Activated naive CD4-positive, alpha-beta T cell treated with anti-CD3 and anti-CD28 coated beads, Interleukin-2, amount 10 ng/mL, durations not matched to agents 7 days and 5 days (primary cell): Measurements from ENCODE around the gene JAG1.
A peak's percentile ranks its signal among the peaks of the same experiment; 100 is the strongest.

Experiments used
- CTCF ChIA-PET: fragments of 350-600 bp; sonication (Branson Sonifier 250); formaldehyde crosslinking; loops from one replicate; lab custom pipeline; 2021; ENCODE audit warnings: antibody characterized with exemption; lab: Charles Lee
- DNase-seq: peaks from one replicate; pipeline ENCODE4 v3.0.0-alpha.2; 2020
- H3K27ac Mint-ChIP-seq: one replicate; pipeline ENCODE4 v1.8.0; 2021; ENCODE audit warnings: mild to moderate bottlenecking, moderate library complexity, mixed read lengths
- H3K27me3 Mint-ChIP-seq: one replicate; pipeline ENCODE4 v1.8.0; 2021; ENCODE audit warnings: mild to moderate bottlenecking, mixed read lengths
- H3K36me3 Mint-ChIP-seq: one replicate; pipeline ENCODE4 v1.8.0; 2021; ENCODE audit warnings: mixed read lengths
- H3K4me1 Mint-ChIP-seq: one replicate; pipeline ENCODE4 v1.8.0; 2021; ENCODE audit warnings: mixed read lengths
- H3K4me3 Mint-ChIP-seq: one replicate; pipeline ENCODE4 v1.8.0; 2021; ENCODE audit warnings: mild to moderate bottlenecking, moderate library complexity, mixed read lengths
- H3K9me3 Mint-ChIP-seq: one replicate; pipeline ENCODE4 v1.8.0; 2021; ENCODE audit warnings: mixed read lengths

The JAG1 gene

GRCh38 chr20:10708351-10709185, 34.8 kb upstream of the JAG1 start:
- no peak overlapping the region for H3K4me3 Mint-ChIP-seq
- H3K9me3 Mint-ChIP-seq: no peaks in the 10 kb centered on the region
- peaks cover 1% of the 10 kb centered on the region for H3K27me3 Mint-ChIP-seq
- no peaks in the 10 kb centered on the region for H3K4me1 Mint-ChIP-seq
- H3K36me3 Mint-ChIP-seq: no peaks in the 10 kb centered on the region
- CTCF ChIA-PET: no interaction called here
- no peak for DNase-seq
- H3K27ac Mint-ChIP-seq: no peak overlapping the region

- Mint-ChIP-seq H3K27me3 (peaks cover 3% of the 10 kb centered on the region), H3K4me3 (no peak overlapping the region), H3K4me1 (no peaks in the 10 kb centered on the region), H3K27ac (no peak overlapping the region), H3K9me3 (no peaks in the 10 kb centered on the region), H3K36me3 (no peaks in the 10 kb centered on the region)
- CTCF ChIA-PET: no interaction called here
- no peak for DNase-seq
Measured at GRCh38 chr20:10707791-10708190, 34.0 kb upstream of the JAG1 start.

- no peak overlapping the region for H3K4me3 Mint-ChIP-seq
- CTCF ChIA-PET: no interaction called here
- H3K36me3 Mint-ChIP-seq: no peaks in the 10 kb centered on the region
- no peaks in the 10 kb centered on the region for H3K9me3 Mint-ChIP-seq
- no peaks in the 10 kb centered on the region for H3K4me1 Mint-ChIP-seq
- DNase-seq: no peak
- no peak overlapping the region for H3K27ac Mint-ChIP-seq
- peaks cover 3% of the 10 kb centered on the region for H3K27me3 Mint-ChIP-seq
Measured at GRCh38 chr20:10707068-10707467, 33.3 kb upstream of the JAG1 start.

DNA sequence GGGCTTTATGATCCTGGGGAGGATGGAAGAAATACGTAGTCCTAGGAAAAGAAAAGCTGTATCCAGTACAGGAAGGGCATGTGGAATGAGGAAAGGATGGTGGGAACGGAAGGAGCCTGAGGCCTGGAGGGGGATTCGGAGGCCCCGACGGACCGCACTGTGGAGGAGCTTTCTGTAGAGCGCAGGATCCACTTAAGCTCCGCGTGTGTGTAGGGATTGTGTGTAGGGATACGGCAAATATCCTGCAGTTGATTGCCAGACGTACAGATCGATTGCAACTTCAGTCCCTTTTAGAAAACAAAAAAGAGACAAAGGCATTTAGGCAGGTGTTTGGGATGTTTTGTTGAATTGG, 32.6 kb upstream of the JAG1 start:
- Mint-ChIP-seq H3K36me3 (no peaks in the 10 kb centered on the region), H3K27me3 (peaks cover 3% of the 10 kb centered on the region), H3K4me1 (no peaks in the 10 kb centered on the region), H3K4me3 (no peak overlapping the region), H3K27ac (no peak overlapping the region), H3K9me3 (no peaks in the 10 kb centered on the region)
- DNase-seq: no peak
- CTCF ChIA-PET: no interaction called here

DNA sequence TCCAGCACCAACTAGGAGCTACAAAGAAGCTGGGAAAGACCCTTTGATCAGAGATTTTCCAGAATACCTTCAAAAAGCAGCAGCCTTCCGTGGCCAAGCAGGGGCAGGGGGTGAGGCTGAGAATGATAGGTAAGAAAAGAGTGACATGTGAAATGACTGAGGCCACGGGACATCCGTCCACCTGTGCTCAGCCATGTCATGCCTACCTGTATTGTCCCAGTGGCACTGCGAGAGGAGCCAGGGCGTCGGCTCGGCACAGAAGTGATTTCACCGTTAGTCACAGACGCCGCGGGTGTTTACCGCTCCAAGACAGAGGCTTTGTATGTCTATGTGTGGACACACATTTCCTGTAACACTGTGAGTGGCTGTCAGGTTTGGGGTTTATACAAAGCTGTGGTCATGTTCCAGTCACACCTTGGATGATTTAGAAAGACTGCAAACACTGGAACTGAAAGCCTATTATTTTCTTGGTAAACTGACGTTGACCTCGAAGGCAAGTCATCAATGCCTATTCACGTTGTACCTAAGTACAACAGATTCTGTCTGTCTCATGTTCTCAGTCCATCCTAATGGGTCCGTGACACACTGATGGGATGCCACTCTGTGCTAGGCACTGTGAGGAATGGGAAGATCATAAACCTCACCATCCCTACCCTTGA, 32.1 kb upstream of the JAG1 start:
- CTCF ChIA-PET: no interaction called here
- Mint-ChIP-seq H3K4me1 (no peaks in the 10 kb centered on the region), H3K4me3 (no peak overlapping the region), H3K9me3 (no peaks in the 10 kb centered on the region), H3K36me3 (no peaks in the 10 kb centered on the region), H3K27me3 (peaks cover 3% of the 10 kb centered on the region), H3K27ac (no peak overlapping the region)
- no peak for DNase-seq

DNA sequence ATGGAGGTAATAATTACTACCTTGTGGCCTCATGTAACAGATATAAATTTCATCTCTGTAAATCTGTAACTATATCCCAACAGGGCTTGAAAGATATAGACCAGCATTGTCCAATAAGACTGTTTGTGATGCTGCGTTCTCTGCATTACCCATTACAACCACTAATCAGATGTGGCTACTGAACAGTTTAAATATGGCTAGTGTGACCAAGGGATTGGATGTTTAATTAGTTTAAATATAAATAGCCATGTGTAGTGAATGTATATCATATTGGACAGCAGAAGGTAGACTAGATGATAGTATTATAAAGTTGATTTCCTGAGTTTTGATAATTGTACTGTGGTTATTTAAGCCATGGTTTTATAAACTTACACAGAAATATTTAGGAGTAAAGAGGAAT, 27.8 kb upstream of the JAG1 start:
- no peak overlapping the region for H3K27ac Mint-ChIP-seq
- DNase-seq: no peak
- no peak overlapping the region for H3K4me3 Mint-ChIP-seq
- H3K9me3 Mint-ChIP-seq: peaks cover 2% of the 10 kb centered on the region
- no peaks in the 10 kb centered on the region for H3K4me1 Mint-ChIP-seq
- CTCF ChIA-PET: no interaction called here
- peaks cover 3% of the 10 kb centered on the region for H3K27me3 Mint-ChIP-seq
- H3K36me3 Mint-ChIP-seq: no peaks in the 10 kb centered on the region

- CTCF ChIA-PET: no interaction called here
- H3K27ac Mint-ChIP-seq: no peak overlapping the region
- no peak for DNase-seq
- peaks cover 2% of the 10 kb centered on the region for H3K9me3 Mint-ChIP-seq
- no peaks in the 10 kb centered on the region for H3K36me3 Mint-ChIP-seq
- H3K4me1 Mint-ChIP-seq: no peaks in the 10 kb centered on the region
- H3K4me3 Mint-ChIP-seq: no peak overlapping the region
- H3K27me3 Mint-ChIP-seq: peaks cover 3% of the 10 kb centered on the region
Measured at GRCh38 chr20:10699941-10700340, 26.1 kb upstream of the JAG1 start.

DNA sequence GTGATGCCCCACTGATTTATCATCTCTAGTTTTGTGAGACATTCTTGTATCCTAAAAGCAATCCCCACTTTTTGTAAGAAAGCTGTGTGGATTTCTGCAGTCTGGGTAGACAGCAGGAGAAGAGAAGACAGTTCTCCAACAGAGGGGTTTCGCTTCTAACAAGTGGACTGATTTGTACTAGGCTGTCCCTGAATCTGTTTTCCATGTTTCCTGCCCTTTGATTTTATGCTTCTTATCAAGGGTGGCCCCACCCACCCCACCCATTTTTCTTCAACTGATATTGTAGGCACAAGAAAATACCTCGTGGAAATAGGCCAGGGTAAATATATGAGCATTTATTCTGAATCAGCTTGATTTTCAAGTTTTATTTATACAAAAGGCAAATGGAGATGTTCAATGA, 25.7 kb upstream of the JAG1 start:
- no peak for DNase-seq
- Mint-ChIP-seq H3K27ac (no peak overlapping the region), H3K4me1 (no peaks in the 10 kb centered on the region), H3K36me3 (no peaks in the 10 kb centered on the region), H3K27me3 (peaks cover 3% of the 10 kb centered on the region), H3K4me3 (no peak overlapping the region), H3K9me3 (peaks cover 2% of the 10 kb centered on the region)
- CTCF ChIA-PET: no interaction called here

DNA sequence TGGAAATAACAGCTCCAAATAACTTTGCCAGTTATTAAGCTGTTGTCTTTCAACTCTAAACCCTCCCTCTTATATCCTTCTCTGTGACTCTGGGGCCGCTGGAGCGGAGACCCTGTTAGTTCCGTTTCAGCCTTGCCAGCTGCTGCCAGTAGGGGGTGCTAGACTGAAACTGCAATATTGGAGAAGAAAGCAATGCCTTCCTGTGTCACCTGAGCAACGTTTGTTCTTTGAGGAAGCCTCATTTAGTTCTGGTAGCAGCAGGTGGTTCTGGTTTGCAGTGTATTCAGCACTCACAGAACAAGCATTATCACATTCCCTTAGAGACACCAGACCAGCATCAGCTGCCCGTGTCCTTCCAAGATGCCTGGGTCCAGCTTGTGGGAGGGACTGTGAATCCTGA, 22.9 kb upstream of the JAG1 start:
- Mint-ChIP-seq H3K27me3 (no peaks in the 10 kb centered on the region), H3K36me3 (no peaks in the 10 kb centered on the region), H3K9me3 (peaks cover 2% of the 10 kb centered on the region), H3K4me3 (no peak overlapping the region), H3K4me1 (no peaks in the 10 kb centered on the region), H3K27ac (no peak overlapping the region)
- DNase-seq: peak; percentile 27
- CTCF ChIA-PET: interaction anchor here (0.7 to 1.9 kb wide), 3 partner anchors 9 to 29 kb away, joined by 3 to 6 read pairs (median 3); no protein-coding TSS in a partner anchor

DNA sequence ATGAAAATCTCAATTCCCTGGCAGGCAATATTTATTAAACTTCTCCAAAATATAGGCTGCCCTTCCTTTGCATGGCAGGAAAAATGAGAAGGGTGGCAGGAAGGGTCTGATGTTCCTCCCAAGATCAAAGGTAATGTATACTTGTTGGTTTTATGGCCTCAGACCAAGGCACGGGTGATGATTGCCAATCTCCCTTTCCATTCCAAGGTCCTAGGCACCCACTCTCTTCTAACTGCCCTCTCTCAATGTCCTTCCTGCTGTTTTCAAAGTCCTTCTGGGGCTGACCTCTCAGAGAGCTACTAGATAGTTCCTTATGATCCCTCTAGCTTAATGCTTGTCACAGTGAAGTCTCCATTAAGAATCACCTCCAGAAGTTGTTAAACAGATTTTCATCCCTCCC, 15.6 kb upstream of the JAG1 start:
- no peaks in the 10 kb centered on the region for H3K9me3 Mint-ChIP-seq
- CTCF ChIA-PET: no interaction called here

GRCh38 chr20:10687895-10688294, 14.1 kb upstream of the JAG1 start:
- no peak for DNase-seq
- CTCF ChIA-PET: interaction anchor here (1.3 kb wide), 1 partner anchor 9 kb away, joined by 6 read pairs; no protein-coding TSS in a partner anchor
- Mint-ChIP-seq H3K4me3 (no peak overlapping the region), H3K27me3 (peaks cover 6% of the 10 kb centered on the region), H3K27ac (no peak overlapping the region), H3K36me3 (no peaks in the 10 kb centered on the region), H3K9me3 (no peaks in the 10 kb centered on the region), H3K4me1 (no peaks in the 10 kb centered on the region)

More for the DNA sequence above, 15.6 kb upstream of the JAG1 start:
- H3K36me3 Mint-ChIP-seq: no peaks in the 10 kb centered on the region
- H3K27ac Mint-ChIP-seq: no peak overlapping the region
- H3K27me3 Mint-ChIP-seq: peaks cover 4% of the 10 kb centered on the region
- H3K4me3 Mint-ChIP-seq: no peak overlapping the region
- DNase-seq: no peak
- no peaks in the 10 kb centered on the region for H3K4me1 Mint-ChIP-seq

DNA sequence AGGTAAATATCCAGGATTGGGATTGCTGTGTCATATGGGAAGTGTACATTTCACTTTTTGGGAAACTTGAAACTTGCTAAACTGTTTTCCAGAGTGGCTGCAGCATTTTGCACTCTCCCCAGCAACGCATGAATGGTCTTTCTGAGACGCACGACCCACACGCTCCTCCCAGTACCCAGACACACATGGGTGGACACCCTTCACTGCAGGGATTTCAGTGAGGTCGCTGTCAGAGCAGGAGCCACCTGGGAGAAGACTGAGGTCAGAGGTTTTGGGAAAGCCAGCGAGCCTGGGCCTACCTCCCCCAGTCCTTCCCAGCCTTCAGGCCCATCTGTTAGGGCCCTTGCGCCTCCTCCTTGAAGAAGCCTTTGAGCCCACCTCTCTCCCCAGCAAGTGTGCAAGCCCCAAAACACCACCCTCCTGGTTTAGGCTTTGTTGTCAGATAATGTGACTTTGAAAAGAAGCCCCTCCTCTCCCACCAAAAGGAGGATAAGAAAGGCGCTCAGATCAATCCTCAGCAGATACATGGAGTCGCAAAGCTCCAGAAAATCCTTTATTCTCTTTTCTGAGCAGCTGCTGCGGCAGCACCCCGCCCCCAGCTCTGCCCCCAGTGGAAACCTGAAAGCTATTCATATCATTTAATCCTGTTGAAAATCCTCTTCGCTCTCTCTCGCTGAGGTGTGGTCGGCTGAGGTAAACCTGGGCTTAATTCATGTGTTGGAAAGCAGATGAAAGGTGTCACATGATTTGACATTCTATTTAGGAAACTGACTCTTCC, 12.7 kb upstream of the JAG1 start:
- Mint-ChIP-seq H3K27ac (no peak overlapping the region), H3K4me3 (no peak overlapping the region), H3K27me3 (peaks cover 9% of the 10 kb centered on the region), H3K36me3 (no peaks in the 10 kb centered on the region), H3K9me3 (no peaks in the 10 kb centered on the region), H3K4me1 (no peaks in the 10 kb centered on the region)
- CTCF ChIA-PET: interaction anchor here (1.3 kb wide), 1 partner anchor 10 kb away, joined by 6 read pairs; no protein-coding TSS in a partner anchor
- no peak for DNase-seq

DNA sequence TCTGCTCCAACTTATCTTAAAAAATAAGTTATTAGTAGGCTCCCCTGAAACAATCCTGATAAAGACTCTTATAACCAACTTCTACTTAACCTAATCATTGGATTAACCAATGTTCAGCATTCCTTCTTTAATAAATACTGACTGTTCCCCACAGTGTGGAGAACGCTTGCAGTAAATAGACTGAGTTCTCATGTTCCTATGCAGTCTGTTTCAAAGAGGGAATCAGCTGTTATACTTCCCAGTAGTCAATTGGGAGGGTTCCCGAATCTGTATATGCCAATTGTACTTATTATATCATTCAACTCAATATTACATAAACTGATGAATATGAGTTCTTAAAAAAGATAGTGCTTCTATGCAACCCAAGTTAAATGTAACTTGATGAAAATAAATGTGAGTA, 9.7 kb upstream of the JAG1 start:
- CTCF ChIA-PET: interaction anchor here (1.4 kb wide), 1 partner anchor 9 kb away, joined by 3 read pairs; no protein-coding TSS in a partner anchor
- Mint-ChIP-seq H3K36me3 (no peaks in the 10 kb centered on the region), H3K4me1 (no peaks in the 10 kb centered on the region), H3K9me3 (no peaks in the 10 kb centered on the region), H3K27ac (no peak overlapping the region), H3K27me3 (peaks cover 7% of the 10 kb centered on the region), H3K4me3 (no peak overlapping the region)
- DNase-seq: no peak

- H3K27me3 Mint-ChIP-seq: peaks cover 11% of the 10 kb centered on the region
- H3K36me3 Mint-ChIP-seq: no peaks in the 10 kb centered on the region
- no peak for DNase-seq
- CTCF ChIA-PET: interaction anchor here (0.9 to 1.4 kb wide), 3 partner anchors 8 to 332 kb away, joined by 3 read pairs; no protein-coding TSS in a partner anchor
- no peaks in the 10 kb centered on the region for H3K9me3 Mint-ChIP-seq
- no peaks in the 10 kb centered on the region for H3K4me1 Mint-ChIP-seq
- H3K4me3 Mint-ChIP-seq: no peak overlapping the region
- no peak overlapping the region for H3K27ac Mint-ChIP-seq
Measured at GRCh38 chr20:10682939-10683338, 9.1 kb upstream of the JAG1 start.
